Activated CD4-positive, alpha-beta T cell treated with anti-CD3 and anti-CD28 coated beads, Interleukin-2, Interleukin-4, amounts not matched to agents 100 ng/mL and 50 ng/mL, durations not matched to agents 16 hours and 8 hours (primary cell): Measurements from ENCODE around the gene B4GALT7.

Experiments used
- DNase-seq: peaks from one replicate; pipeline ENCODE4 v3.0.0-alpha.2; 2020; ENCODE audit warnings: low spot score

The B4GALT7 gene

DNA sequence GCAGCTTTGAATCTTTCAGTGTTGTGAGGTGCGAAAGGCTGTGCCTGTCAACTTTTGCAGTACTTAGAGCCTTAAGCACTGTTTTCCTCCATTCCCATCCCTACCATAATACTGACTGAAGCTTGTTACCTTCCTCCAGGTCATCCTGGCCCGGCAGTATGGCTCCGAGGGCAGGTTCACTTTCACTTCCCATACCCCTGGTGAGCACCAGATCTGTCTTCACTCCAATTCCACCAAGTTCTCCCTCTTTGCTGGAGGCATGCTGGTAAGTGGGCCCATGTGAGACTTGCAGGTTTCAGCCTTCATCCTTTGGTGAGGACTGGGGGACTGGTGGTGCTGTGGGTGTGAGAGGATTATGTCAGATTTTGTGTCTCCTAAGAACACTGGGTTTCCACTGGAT lies 6.4 kb upstream of the B4GALT7 start:
- DNase-seq = no peak

DNA sequence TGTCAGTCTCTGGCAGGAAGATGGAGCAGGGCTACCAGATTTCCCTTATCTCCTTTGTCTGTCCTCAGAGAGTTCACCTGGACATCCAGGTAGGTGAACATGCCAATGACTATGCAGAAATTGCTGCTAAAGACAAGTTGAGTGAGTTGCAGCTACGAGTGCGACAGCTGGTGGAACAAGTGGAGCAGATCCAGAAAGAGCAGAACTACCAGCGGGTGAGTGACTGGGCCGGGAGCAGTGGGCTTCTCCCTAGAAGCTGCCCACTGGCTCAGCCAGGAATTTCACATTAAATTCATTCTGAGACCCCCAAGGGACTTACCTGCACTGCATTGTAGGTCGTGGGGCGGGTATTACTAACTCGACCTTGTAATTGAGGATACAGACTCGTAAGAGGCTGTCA lies 5.9 kb upstream of the B4GALT7 start:
- no peak for DNase-seq

DNA sequence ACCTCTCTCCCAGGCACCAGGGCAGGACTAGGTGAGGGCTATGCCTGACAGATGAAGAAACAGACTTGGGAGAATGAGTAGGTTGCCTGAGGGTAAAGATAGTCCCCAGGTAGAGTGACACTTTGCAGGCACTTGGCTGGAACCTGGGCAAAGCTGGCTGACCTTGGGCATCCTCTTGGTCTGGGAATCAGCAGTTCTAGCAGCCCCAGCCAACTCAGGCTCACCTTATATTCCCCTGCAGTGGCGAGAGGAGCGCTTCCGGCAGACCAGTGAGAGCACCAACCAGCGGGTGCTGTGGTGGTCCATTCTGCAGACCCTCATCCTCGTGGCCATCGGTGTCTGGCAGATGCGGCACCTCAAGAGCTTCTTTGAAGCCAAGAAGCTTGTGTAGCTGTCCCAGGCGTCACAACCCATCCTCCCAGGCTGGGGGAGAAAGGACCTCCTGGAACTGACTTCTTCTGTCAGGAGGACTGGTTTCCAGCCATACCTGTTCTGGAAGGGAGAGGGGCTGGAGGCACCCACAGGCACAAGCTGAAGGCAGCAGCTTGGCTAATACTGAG lies 4.8 kb upstream of the B4GALT7 start:
- DNase-seq = no peak

DNA sequence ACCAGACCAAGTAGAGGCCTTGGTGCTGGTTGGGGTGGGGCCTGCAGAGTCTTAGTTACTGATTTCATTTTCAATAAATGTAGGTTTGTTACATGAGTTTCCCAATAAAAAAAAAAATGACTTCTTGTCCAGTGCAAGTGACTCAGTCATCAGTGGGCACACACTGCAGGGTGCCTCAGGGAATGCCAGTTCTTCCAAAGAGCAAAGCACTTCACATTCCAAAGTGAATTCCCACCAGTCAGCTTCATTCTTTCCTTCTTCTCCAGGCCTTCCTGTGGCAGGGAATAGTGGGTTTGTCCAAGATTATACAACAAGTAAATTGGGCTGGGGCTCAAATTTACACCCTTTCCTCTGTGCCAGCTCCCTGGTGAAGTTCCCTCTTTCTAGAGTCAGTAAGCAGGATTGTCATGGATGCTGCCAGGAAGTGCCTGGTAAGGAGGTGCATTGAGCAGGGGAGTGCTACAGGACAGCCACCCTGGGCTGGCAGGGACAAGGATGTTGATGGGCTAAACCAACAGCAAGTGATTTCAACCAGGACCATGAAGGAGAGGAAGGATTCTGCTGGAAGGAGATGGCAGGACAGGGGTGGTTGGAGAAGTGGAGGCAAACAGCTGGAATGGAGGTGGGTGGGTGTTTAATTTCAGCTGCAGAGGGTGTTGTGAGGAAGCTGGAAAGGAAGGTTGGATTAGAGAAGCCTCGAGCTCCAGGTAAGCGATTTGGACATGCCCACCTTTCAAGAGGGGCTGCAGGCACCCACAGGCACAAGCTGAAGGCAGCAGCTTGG lies 3.7 kb upstream of the B4GALT7 start:
- no peak for DNase-seq

DNA sequence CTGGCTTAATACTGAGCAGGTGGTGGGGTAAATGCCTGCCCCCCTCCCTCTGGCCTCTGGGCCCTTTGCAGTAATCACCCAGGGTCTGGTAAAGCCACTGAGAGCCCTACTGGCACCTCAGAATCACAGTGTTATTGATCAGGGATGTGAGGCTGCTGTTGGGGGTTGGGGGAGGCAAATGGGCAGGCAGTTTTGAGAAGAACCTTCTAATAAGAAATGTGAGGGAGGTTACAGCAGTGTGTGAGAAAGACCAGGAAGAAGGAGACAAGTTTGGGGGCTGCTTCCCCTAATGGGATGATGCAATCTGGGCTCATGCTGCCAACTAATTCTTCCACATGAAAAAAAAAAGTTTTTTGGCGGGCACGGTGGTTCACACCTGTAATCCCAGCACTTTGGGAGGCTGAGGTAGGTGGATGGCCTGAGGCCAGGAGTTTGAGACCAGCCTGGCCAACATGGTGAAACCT lies 3.1 kb upstream of the B4GALT7 start:
- no peak for DNase-seq

DNA sequence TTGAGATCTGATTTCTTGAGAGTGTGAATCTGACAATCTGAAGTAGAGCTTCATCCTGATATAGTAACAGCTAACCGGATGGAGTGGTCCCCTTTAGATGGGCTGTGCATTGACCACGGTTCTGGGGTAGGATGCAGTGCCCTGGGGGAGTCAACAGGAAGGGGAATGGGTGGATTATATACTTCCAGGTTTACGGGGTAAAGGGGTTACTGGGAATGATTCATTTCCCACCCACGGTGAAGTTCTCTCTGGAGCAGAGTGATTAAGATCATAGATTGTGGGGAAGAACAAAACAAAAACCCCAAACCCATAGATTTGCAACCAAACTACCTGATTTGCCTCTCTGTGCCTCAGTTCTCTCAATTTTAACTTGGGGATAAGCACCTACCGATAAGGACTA lies 1.5 kb upstream of the B4GALT7 start:
- no peak for DNase-seq

DNA sequence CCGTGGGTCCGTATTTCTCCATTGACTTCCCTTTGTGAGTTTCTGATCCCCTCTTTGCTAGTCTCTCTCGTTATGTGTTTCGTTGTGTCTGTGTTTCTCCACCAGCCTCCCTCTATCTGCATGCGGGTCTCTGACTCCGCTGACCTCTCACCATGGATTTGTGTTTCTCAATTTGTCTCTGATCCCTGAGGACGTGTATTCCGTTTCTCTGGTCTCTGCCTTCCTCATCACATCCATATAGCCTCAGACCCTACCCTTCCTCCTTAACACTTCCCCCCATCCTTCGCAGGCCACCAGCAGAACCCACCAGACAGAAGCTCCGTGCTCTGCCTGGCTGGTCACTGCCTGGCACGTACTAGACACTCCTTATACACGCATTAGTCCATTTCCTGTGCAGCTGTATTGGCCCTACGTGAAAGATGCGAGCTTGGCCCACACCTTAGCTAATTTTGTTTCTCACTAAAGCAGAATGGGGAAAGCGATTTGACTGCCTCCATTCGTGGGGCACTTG lies 631 bp downstream of the B4GALT7 start:
- no peak for DNase-seq

DNA sequence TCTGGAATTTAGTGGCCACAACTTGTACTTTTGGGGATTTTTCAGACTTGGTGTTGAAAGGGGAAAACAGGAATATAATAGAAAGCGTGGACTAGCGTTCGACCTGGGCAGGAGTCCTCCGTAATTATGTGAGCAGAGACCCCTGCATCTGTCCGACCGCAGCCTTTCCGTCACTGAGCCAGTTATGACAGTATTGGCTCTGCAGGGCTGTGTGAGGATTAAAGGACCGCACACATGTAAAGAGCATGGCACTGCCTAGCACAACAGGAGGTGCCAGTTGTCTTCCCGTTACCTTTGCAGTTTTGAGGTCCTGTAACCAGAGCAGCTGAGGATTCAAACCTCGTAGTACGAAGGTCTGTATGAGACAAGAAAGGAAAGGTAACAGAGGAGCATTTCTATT lies 1.2 kb downstream of the B4GALT7 start:
- DNase-seq = no peak

DNA sequence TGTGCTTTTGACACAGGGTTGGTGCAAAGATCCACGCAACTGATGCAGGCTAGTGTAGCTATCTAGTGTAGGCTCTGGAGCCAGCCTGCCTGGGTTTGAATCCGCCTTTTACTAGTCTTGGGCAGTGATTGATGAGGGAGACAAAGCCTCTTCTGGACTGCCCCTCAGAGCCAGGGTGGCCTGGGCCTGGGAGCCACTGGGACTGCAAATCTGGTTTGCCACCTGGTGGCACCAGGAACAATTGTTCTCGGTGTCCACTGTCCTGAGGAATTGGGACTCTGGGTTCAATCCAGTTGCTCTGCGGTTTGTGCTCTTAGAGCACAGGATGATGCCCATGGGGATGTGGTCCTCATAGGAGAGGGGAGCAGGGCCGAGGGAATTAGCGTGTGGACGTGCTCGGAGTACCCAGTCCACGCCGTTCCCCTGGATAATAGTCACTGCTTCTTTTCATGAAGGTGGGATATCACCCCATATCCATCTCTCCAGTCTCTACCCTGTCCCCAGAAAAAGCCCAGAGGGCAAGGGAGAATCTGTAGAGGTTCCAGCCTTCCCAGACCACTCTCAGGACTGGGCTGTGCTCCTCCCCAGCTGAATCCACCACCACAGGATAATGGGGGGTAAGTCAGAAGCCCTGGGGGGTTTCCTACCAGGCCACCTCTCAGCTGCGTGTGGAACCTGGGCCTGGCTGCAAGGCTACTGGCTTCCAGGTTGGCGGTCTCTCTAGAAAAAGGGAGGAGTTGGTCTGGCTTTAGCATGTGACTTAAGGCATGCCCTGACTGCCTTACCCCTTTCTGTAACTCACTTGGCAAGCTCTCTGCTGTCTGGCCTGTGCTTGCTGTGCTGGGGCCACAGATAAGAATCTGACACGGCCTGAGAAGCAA lies 1.9 kb downstream of the B4GALT7 start:
- no peak for DNase-seq

DNA sequence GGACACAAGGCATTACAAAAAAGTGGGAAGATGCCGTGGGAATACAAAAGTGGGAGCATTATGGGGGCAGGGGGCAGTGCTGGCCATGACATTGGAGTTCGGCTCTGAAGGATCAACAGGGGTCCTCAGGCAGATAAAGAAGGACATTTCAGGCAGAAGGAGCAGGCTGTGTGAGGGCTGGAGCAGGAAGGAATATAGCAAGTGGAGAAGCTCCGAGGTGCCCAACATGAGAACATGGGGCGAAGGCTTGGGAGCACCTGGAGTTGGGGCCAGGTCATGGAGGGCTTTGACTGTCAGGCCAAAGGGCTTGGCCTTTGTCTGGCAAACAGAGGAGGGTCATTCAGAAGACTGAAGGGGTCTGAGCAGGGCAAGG lies 2.5 kb downstream of the B4GALT7 start:
- DNase-seq = no peak

DNA sequence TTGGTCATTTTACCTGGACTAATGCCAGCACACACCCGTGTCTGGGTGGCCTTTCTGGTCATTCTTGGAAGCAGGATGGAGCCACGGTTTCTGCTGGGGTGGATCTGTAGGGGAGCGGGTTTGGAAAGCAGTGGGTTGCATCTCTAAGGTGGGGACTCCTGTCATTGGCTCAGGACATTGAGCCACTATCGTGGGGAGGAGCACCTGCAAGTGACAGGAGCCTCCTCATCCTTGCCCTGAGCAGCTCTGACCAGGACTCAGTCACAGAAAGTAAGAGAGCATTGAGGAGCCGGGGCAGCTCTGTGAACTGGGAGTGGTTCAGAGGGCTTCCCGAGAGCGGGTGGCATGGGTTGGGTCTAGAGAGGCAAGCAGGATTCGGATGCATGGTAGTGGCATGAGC lies 3.7 kb downstream of the B4GALT7 start:
- DNase-seq = no peak

DNA sequence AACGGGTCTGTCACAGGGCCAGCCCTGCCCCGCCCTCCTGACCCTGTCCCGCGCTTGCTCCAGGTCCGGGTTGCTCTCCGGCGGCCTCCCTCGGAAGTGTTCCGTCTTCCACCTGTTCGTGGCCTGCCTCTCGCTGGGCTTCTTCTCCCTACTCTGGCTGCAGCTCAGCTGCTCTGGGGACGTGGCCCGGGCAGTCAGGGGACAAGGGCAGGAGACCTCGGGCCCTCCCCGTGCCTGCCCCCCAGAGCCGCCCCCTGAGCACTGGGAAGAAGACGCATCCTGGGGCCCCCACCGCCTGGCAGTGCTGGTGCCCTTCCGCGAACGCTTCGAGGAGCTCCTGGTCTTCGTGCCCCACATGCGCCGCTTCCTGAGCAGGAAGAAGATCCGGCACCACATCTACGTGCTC lies 4.2 kb downstream of the B4GALT7 start:
- DNase-seq = no peak

DNA sequence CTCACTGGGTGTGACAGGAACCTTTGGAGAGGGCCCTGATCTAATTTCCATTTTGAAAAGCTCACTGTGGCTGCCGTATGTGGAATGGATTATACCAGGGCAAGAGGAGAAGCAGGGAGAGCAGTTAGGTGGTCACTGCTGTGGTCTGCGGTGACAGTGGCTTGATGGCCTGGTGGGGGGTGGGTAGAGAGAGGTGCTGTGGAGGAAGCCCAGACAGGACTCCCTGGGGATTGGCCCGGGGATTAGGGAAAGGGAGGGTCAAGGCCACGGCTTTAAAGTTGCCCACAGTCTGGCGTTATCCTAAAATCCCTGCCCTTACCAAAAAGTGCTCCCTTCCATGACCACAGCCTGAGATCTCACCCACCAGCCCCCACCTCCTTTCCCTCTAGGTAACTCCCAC lies 4.7 kb downstream of the B4GALT7 start:
- DNase-seq = no peak

DNA sequence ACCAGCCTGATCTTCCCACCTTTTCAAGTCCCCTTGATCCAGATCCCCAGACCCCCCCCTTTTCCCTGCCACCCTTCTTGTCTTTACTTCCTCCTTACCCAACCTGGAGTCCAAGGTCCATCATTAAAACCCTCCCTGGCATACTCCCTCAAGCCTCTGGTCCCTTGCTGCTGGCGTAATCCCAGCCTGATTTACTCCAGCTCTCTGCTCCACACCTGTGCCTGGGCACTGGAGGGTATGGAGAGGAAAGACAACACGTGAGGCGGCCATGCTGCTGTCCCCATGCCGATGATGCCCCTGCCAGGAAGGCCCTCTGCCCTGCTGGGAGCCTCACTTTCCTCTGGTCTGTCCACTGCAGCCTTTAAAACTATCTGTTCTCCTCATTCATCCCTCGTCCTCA lies 5.1 kb downstream of the B4GALT7 start:
- no peak for DNase-seq

DNA sequence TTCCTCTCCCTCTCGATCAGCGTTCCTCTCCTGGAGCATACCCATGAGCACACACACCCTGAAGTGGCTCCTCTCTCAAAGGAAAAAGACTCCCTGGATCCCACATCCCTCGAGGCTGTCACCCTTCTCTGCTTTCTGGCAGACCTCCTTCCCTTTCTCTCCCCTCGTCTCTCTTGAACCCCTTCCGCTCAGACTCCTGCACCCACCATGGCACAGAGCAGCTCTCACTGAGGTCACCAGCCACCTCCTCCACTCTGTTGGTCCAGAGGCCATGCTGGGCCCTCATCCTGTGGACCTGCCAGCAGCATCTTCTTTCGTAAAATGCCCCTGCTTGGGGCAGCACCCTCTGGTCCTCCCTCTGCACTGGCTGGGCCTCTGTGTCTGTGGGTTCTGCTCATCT lies 5.7 kb downstream of the B4GALT7 start:
- no peak for DNase-seq

DNA sequence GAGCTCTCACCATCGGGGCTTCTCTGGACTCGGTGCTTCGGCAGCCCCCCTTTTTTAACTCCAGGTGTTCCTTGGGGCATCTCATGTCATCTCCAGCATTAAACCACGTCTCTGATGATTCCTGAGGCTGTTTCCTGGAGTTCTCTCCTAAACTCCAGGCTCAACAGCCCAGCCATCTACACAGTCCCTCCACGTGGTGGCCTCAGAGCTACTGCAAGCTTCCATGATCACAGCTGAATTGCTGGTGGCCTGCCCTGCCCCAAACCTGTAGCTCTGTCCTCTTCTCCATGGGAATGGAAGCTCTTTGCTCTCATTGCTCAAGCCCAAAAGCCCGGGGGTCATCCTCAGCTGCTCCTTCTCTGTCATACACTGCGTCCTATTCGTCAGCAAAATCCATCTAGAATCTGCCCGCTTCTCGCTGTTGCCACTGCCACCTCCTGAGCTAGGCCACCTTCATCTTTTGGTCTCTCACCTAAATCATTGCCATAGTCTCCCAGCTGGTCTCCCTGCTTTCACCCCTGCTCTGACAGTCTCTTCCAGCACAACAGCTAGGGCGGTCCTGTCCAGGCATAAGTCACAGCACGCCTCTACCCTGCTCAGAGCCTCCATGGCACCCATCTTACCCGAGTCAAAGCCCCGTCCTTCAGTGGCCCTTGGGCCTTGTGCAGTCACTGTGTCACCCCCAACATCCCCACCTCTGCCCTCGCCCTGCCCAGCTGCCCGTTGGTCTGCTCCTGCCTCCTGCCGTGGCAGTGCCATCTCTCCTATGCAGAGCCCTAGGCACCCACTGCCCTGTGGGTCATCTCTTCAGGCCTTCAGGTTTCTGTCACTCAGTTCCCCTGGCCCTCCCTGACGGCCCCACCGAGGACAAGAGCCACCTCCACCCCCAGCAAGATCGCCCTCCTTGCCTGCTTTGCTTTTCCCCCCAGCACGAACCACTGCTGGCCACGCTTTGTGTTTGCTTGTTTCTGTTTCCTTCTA lies 6.4 kb downstream of the B4GALT7 start:
- DNase-seq = no peak

DNA sequence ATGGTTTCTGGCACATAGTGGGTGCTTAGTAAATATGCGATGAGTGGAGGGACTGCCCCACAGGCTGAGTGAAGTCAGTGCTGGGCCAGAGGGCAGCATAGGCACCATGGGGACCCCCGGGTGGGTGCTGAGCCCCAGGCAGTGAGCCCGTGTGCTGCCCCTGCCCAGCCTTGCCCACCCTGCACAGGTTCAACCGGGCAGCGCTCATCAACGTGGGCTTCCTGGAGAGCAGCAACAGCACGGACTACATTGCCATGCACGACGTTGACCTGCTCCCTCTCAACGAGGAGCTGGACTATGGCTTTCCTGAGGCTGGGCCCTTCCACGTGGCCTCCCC lies 7.2 kb downstream of the B4GALT7 start:
- DNase-seq = no peak

DNA sequence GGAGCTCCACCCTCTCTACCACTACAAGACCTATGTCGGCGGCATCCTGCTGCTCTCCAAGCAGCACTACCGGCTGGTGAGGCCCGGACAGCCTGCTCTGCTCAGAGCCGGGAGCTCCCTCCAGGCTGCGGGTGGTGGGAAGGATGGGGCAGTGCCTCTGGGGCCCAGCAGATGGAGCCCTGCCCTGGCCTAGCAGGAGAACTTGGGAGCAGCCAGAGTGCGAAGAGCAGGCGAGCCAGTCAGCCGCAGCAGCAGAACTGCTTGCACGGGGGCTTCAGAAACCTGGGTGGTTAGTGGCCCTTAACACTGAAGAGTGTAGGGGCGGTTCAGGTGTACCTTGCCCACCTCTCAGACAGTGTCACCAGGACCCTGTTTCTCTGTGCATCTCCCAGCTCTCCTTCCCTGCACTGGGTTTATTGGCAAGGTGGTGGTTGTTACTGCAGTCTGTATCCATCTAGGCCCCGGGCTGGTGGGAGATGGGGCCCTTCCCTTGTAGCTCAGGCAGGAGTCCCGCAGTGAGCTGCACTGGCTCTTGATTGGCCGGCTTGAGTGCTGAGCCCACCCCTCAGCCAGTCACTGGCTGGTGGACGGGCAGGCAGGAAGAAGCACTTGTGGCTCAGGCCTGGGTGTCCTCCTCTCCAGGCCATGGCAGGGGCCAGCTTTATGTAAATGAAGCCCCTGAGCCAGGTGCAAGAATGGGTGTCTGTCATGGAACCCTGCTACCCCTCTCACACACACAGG lies 7.7 kb downstream of the B4GALT7 start:
- DNase-seq = peak; percentile 64

DNA sequence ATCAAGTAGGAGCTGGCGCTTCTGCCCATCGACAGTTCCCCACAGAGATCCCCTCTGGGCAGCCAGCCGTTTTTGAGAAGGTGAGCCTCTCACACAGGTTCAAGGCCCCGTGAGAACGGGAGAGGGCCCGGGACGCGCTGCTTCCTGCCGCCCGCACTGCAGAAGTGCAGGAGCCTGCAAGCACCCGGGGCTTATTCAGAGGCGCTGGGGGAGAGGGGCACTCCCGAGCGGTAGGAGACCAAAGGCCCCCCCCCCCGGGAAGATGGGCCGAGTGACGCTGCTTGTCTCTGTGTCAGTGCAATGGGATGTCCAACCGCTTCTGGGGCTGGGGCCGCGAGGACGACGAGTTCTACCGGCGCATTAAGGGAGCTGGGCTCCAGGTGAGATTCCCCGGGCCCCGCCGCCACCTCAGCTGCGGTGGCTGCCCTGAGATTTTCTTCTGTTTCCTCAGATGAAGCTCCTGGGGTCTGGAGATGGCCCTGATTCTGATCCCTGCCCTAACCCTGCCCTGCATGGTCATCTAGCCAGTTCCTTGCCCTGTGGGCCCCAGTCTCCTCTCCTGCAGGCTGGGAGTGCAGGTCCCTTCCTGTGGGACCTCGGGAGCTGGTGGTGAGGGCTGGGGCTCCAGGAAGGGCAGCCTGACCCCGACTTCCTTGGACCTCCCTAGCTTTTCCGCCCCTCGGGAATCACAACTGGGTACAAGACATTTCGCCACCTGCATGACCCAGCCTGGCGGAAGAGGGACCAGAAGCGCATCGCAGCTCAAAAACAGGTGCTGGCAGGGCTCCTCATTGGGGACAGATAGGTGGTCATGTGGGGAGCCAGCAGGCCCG lies 8.5 kb downstream of the B4GALT7 start:
- DNase-seq = no peak
